Fibroblast of skin of scalp (primary cell): Measurements from ENCODE around the gene FRS3.
"Not testable (repeated sequence)": the region's sequence is repeated elsewhere in the genome, so short reads cannot be mapped to it uniquely, and the experiment has no call there.

Experiments used
- DNase-seq: peaks from one replicate; pipeline ENCODE4 v3.0.0-alpha.2; 2013

The FRS3 gene

DNA sequence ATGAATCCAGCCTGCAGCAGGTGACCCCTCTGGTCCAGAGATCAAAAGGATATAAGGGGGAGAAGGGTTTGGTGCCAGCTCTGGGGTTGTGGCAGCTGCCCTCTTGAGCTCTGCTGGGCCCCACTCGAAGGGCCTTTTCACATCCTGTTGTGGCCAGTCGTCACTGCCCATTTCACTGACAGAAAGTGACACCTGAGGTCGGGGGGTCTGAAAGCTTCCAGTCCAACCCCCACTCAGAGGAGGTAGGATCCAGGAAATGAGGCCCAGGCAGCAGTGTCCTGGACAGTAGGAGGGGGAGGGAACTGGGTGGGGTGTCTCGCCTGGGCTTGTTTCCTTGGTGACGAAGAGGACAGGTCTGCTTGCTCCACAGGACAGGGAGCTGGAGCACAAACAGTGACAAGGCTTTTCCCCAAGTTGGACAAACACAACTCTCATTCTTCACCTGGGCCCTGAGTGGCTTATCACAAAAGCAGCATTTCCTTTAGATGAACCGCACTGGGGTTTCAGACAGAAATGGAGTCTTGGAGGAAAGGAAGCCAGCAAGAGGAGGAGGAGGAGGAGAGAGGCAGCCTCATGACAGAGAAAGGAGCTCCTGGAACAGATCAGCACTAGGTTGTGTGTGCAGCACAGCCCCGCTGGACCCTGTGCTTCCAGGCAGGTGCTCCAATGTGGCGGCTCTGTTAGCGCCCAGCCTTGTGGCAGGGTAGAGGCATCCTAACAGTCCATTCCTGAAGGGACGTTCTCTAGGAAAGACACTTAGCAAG, 11.0 kb downstream of the FRS3 start:
- DNase-seq, result no peak

DNA sequence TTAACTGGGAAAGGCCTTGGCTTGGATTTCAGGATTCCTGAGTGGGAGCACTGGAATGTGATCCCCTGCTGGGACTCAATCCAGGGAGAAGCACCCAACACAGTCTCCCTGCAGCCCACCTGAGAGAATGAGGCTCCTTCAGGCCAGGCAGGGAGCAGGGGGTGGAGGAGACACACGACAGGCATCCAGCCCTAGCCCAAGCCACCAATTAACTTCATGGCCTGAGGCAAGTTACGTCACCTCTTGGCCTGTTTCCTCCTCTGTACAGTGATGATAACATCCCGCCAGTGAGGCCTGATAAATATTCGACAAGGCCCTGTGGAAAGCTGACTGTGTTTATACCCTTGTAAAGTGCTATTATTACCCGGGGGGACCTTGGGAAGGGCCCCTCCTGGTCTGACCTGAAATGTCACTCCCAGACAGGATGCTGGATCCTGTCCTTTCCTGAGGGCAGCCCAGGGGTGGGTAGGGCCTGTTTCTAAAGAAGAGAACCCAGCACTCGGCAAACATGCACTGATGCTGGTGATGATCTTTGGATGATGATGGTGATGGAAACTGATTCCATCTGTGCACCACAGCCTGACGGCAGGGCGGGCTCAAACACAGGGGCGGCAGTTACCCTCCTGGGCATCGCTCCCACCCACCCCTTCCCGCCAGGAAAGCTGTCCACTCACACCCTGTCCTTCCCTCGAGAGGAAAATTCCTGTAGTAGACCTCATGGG, 12.4 kb downstream of the FRS3 start:
- peak; percentile 68 for DNase-seq

DNA sequence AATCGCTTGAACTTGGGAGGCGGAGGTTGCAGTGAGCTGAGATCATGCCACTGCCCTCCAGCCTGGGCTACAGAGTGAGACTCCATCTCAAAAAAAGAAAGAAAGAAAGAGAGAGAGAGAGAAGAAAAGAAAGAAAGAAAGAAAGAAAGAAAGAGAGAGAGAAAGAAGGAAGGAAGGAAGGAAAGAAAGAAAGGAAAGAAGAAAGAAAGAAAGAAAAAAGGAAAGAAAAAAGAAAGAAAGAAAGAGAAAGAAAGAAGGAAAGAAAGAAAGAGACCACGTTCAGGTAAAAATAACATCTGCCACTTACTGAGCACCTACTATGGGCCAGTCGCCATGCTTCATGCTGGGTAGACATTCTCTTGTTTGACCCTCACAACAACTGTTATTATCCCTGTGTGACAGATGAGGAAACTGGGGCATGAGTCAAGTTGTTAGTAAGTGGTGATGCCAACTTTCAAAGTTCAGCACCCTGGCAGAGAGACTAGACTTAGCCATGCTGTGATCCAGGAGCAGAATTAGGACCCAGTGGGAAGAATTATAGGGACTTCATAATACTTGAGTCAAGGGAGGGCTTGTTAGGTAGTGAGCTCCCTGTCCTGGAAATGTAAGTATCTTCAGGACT, 13.5 kb downstream of the FRS3 start:
- DNase-seq, result not testable (repeated sequence)

DNA sequence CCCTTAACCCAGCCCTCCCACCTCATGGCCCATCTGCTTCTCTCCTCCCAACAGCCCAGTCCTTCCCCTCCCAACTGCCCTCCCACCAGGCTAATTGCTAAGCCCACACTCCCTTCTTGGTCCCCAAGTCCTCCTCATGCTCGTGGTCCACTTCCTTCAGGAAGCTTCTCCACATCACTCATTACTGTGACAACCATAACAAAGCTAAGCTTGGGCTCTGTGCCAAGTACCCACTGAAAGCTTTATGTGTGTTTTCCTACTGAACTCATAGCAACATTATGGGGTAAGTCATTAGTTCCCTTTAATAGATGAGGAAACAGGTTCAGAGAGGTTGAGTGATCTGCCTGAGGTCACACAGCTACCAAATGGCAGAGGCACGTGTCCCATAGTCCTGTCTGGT, 16.2 kb downstream of the FRS3 start:
- no peak for DNase-seq

DNA sequence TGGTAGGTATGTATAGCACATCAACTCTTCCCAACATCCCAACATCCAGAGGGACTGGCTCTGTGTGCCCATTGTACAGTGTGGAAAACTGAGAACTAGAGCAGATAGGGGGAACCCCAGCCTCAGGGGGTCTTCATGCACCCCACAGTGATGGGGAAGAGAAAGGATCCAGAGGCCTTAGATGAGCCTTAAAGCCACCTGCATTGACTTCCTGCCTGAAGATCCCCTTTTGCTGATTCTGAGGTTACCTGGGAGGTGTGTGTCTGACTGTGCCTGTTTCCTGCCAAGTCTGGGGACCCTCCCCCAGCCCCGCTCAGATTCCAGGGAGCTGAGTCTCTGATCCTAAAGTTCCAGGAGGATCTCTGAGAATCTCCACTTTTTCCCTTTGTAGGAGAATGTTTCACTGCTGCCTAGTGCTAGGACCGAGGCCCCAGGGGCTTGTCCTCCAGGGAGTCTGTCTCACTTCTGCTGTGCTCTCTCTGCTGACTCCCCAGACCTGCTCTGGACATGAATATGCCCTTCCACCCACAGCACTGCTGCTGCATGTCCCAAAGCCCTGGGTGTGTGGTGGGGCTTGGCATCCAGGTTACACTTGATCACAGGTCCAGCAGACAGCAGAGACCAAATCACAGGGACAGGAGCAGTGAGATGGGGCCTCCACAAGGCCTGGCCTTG, 19.7 kb downstream of the FRS3 start:
- no peak for DNase-seq

DNA sequence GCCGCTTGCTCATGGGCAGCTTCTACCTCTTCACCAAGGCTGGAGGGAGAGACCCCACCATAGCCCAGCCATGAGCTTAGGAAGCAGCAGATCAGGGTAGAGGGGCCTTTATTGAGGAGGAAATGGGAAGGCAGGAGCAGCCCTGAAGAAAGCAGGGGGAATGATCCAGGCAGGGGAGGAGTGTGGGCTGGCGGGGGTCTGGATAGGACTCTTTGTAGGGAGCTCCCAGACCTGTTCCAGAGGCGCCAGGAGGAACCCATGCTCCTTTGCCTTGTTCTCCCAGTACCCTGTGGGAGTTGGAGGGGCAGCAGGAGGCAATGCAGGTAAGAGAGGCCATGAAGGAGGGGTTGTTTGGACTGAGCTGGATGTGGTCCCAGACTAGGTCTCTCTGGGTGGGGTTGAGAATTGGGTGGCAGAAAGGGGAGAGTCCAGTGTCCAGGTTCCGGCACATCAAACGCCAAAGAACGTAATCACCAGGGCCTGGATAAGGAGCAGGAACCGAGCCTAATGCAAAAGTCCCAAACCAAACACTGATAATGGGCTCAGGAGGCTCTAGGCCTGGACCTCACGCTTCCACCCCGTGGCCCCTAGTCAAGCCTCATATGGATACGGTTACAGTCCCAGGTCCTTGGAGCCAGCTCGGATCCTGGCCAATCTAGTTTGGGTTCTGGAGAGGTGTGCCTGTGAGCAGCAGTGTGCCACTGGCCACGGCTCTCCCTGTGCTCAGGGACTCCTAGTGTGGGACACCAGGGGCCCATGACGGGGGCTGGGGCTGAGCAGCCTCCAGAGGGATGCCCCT, 20.4 kb downstream of the FRS3 start:
- DNase-seq, result no peak

DNA sequence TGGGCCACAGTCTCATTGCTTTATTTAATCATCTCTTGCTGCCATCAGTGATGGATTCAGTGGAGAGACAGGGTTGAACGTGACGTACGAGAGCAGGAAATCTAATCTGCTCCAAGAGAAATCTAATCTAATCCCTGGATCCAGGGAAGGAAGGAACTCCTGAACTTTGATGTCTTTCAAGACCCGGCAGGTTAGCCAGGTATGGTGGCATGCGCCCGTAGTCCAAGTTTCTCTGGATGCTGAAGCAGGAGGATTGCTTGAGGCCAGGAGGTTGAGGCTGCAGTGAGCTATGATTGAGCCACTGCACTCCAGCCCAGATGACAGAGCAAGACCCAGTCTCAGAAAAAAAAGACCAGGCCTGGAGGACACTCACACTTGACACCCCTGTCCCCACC, 21.1 kb downstream of the FRS3 start:
- no peak for DNase-seq

DNA sequence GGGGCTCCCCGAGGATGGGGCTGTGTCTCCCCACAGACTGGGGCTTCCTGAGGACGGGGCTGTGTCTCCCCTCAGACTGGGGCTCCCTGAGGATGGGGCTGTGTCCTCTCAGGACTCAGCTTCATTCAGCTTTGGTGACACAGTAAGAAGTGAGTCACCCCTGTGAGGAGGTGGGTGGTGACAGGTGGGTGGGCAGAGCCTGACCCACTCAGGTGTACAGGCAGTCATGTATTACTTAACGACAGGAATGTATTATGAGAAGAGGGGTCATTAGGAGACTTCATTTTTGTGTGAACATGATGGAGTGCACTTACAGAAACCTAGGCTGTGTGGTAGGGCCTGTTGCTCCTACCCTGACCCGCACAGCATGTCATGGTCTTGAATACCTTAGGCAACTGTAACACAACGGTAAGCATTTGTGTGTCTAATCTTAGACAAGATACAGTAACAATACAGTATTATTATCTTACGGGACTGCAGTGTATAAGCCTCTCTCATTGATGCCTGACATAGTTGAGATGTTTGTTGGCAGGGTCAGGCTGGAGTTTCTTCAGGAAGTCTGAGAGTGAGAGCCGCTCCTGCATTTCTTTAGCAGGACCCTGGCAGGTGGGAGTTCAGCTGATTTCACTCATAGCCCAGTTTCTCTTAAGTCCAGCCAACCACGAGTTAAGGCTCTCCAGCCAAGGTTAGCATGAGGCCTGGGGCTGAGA, 21.6 kb downstream of the FRS3 start:
- no peak for DNase-seq

DNA sequence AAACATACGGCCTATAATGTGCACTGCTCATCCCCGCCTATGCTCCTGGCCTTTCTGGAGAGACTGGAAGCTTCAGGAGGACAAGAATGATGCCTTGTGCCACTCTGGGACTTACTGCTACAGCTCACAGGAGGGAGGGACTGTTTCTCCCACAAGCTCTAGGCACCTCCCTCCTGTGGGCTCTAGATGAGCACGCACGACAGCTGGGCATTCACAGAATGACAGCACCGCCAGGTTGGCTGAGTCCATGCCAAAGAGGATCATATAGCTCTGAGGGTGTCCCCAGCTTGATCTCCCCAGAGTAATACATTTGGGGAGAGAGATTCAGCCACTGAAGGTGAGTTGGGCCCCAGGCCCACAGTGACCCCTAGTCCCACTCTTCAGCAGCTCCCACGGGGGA, 22.4 kb downstream of the FRS3 start:
- no peak for DNase-seq

DNA sequence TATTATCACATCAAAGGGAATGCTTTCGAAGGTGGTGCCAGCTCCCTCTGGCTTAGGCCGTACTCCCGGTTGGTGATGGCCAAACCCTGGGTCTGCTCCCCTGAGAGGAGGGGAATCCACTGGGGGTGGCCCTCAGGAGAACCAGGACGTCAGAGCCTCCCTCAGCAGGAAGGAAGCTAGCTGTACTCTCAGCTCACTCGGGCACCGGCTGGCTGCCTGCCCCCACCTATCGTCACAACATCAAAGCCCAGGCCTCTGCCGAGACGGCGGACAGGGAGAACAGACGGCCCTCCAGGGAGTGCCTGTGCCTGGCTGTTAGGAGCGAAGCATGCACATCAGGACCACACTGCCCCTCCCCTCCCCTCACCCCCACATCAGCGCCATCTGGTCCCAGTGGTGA, 23.3 kb downstream of the FRS3 start:
- no peak for DNase-seq

DNA sequence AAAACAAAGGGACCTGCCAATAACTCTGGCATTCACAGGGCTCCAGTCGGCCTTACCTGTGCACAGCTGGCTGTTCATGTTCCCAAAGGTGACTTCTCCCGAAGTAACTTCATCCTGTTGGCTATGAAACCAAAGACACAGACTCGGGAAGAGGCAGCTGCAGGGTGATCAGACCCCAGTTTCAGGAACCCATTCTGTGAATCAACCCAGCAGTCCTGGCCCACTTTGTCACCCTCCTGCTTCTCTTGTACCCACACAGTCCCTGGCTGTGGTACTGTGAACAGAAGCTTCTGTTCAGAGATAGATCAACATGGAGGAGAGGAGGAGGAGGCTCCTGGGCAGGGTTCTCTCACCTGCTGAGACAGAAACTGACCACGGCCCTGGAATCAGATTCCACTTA, 23.8 kb downstream of the FRS3 start:
- no peak for DNase-seq

DNA sequence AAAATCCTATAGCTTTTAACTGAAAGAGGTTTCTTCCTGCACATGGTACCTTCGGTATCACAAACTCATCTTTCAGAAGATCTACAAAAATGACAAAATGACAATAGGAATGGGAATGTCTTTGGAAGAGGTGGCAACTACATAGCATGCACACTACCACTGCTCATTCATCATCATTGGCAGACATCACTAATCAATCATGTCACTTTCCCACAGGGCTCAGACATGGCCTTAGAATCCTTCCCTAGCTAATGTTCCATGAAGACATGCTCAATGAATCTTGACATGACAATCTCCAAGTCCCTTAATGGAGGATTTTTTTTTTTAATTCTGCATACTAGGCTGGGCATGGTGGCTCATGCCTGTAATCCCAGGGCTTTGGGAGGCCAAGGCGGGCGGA, 29.3 kb downstream of the FRS3 start:
- DNase-seq, result no peak

DNA sequence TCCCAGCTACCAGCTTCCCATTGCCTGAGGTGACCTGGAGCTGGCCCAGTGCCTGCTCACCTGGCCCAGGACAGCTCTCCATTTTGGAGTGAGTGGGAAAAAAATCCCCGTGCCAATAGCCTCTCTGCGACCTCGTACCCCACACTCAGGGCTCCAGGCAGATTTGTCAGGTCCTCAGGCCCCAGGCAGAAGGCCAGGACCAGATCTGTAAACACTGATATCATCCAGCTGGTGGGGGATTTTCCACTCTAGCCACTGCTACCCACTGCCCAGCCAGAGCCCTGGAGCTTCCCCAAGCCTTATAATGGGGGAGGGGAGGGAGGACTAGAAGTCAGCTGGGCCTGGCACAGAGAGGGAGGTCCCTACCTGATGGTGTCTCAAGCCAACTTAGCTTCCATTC, 31.2 kb downstream of the FRS3 start:
- DNase-seq, result no peak

DNA sequence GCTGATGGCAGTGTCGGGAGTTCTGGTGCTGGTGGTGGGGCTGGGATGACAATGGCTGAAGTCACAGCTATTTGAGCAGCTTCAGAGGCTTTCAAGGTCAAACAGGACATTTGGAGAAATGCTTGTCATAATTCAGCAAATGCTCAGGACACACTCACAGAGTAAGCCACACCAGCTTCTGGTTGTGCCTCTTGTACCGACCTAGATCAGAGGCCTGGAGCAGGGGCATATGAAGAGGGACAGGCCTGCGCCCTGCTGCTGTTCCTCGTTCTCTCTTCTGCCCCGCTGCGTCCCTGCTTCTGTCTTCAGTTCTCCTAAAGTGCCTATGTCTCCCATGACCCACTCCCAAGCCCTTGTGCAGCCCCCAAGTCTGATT, 31.6 kb downstream of the FRS3 start:
- DNase-seq, result no peak

DNA sequence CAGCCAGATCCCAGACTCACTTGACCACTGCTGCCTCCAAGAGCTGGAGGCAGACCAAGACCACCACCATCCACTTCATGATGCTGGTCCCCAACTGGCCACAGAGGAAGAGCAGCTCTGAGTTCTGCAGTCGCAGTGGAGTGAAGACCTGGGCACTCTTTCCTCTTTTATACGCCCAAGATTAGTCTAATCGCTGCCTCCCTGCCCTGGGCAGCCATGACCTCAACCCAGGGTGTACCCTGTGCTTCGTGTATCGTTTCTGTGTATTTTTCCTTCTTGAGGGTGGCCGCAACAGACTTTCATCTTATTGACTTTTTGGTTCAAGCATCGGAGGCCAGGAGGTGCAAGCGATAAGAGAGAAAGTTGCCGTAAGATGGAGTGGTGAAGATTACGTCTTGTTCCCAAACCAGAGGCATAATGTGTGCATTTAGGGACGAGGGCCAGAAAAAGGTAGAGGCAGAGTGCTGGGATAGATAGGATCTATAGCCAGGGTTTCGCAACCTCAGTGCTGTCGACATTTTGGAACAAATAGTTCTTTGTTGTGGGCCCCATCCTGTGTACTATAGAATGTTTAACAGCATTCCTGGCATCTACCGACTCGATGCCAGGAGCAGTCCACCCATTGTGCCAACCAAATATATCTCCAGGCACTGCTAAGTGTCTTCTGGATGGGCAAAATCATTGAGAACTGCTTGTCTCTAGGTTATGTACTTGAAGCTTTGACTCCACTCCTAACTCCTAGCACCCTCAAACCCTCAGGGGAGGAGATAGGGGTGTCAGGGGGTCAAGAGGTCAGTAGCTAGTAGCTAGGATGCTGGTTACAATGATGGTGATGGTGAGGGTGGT, 32.2 kb downstream of the FRS3 start, which contains the start of gene PGC:
Gene PGC (minus strand): TSS at position 142 of the 846 bp plus-strand sequence. CDS start 63 bp downstream, at position 79.
- DNase-seq, result no peak

DNA sequence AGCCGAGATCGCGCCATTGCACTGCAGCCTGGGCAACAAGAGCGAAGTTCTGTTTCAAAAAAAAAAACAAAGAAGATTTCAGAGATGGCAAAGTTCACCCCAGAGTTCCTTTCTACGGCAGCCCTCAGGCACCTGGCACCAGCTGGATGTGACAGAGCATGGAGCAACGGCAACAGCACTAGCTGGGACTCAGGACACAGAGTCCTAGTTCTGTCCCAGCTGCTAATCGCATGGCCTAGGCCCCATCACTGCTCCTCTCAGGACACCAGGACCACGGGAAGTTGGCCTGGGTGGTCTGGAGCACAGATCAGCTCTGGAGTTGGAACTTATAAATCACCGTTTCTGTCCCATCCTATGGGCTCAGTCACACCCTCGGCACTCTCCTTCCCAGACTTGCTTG, 33.6 kb downstream of the FRS3 start:
- no peak for DNase-seq

DNA sequence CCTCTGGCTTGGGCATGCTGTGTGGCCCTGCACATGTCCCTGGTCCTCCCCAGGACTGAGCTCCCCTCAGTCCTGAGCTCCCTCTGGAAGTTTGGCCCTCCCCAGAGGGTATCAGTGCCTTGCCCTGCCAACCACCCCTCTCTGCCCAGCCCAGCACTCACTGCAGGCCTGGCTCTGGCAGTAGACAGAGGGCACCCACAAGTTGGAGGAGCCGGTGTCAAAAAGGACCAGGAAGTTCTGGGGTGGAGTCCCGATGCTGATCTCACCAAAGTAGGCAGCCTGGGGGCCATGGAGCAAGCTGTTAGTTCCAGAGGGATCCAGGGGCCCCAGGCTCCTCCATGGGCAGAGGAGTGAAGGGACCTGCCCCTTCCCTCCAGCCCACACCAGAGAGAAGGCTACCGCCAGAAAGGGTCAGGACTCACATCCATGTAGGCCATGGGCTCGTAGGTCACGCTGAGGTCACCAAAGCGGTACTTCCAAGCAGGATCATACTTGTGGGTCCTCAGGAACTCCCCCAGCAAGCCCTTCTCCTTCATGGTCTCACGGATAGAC, 35.4 kb downstream of the FRS3 start:
- DNase-seq, result no peak

DNA sequence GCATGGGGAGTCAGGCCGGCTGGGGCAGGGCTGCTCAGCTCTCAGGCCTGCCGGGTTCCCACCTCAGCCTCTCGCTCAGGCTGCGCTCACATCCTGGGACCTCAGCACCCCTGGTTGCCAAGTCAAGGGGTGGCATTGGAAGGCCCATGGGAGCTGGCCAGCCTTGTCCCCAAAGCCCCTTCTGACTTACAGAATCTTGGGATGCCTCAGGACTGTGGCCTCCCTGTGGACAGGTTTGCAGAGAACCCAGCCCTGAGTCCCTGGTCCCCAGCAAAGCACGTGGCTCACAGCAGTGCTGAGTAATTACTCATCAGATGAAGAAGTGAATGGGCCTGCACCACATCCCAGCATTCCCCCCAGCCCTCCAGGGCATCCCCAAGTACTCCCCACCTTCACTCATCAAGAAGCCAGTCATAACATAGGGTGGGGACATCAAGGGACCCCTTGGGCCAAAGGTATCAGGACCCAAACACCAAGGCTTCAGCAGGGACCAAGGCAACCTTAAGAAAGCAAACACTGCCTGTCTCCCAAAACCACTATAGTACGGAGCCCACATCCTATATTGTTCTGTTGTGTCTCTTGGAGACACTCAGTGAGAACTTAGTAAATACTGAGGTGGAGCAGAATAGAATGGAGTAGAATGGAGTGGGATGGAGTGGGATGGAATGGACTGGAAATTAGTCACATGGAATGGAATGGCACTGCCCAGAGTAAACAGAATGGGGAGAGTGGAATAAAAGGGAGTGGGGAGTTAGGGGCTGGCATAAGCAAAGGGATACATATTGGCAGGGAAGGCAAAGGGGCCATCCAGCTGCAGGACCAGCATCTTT, 36.1 kb downstream of the FRS3 start:
- no peak for DNase-seq
